HG02571 (cell line): ENCODE results near the gene GATA2.

ENCODE experiments used
- ATAC-seq: cut with Tn5 transposase; IDR thresholded peaks from one replicate; pipeline ENCODE4 v1.9.1; 2021; ENCODE audit warnings: mild to moderate bottlenecking, moderate library complexity; ENCODE audit not compliant: unreplicated experiment

Gene GATA2

DNA sequence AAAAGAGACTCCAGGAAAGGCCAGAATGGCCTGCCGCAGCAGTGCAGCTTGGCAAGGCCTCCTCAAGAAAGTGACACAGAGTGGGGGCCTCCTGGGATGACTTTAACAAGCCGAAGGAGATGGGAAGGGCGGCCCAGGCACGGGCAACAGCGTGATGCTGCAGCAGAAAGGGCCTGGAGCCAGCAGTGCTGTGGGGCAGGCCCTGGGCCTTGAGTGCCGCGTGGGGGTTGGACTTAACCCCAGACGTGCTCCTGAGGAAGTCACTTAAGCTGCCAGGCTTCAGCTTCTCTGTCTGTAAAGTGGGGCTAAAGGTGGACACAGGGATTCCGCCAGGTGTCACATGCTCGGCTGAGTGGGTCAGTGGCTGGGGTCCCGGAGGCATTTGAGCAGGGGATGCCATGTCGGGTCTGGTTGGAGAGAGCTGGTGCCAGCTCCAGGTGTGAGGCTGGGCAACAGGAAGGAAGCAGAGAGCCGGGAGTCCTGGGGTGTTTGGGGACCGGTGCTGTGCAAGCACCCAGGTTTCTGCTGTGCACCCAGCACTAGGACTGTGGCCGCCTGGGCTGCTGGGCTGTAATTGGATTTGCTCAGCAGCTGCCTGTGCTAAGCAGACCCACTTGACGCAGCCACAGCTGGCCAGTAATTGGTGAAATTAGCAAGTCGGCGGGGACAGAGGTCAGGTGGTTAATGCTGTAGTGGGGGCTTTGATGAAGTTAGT, 34.1 kb downstream of the GATA2 start:
- no peak for ATAC-seq

- ATAC-seq: no peak
Measured at GRCh38 chr3:128457937-128458336, 35.1 kb downstream of the GATA2 start.

DNA sequence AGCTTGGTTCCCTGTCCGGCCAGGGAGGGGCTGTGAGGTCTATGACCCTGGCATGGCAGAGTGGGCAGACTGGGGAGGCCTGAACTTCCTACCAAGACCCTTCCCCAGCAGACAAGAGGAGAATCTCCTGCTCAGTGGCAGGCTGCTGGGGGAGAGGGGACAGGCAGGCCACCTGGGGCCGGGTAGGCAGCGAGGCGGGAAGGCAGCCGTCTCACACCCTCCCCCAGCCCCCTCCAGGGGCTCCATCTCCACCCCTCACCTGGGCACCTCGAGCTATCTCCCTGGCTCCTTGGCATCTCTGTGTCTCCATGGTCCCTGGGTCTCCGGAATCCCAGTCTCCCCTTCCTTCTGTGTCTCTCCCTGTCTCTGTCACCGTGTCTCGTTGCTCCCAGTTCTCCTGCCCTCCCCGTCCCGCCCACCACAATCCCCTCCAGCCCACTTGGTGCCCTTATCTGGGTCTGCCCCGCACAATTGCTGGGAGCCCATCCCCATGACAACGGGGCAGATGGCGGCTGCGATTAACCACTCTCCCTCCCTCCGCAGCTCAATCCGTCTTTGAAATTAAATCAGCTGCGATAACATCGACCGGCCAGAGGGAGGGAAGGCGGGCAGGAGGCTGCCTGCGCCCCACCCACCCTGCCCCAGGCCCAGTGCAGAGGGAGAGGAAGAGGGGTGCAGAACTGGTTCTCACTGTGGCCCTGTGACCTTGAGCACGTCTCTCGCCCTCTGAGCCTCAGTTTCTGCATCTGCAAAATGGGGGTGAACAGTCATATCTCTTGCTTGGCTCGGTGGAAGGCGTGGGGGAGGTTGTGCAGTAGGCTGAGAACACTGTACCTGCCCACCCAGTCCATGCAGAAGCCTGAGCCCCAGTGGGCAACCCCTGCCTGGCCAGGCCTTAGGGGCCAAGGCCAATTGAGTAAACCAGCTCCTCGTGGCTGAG, 36.0 kb downstream of the GATA2 start:
- no peak for ATAC-seq

GRCh38 chr3:128455786-128456748, 36.9 kb downstream of the GATA2 start:
- no peak for ATAC-seq

DNA sequence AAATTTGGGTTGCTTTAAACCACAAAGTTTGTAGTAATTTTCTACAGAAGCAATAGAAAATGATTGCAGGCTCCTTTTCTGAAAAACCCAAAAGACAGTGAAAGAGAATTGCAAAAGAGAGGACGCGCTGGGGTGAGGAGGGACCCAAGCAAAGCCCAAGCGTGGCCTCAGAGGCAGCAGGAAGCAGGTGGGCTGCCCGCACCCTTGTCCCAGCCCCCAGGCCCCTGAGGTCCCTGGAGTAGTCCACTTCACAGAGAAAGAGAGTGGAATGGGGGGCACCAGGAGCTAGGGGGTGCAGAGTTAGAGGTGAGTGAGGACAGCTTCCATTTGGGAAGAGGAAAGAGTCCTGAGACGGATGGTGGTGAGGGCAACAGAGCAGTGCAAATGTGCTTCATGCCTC, 37.9 kb downstream of the GATA2 start:
- no peak for ATAC-seq

DNA sequence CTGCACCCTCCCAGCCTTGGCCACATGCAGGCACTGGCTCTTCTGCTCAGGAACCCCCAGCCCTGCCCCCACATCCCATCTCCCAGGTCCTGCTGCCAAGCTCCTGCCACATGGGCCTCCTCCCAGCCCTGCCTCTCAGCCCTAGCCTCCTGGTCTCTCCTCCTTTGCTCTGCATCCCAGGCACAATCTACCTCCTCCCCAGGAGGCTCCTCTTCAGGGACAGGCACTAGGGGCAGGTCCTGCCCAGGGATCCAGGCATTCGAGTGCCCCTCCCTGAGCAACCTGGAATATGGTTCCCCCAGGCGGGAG, 38.7 kb downstream of the GATA2 start:
- ATAC-seq: no peak

DNA sequence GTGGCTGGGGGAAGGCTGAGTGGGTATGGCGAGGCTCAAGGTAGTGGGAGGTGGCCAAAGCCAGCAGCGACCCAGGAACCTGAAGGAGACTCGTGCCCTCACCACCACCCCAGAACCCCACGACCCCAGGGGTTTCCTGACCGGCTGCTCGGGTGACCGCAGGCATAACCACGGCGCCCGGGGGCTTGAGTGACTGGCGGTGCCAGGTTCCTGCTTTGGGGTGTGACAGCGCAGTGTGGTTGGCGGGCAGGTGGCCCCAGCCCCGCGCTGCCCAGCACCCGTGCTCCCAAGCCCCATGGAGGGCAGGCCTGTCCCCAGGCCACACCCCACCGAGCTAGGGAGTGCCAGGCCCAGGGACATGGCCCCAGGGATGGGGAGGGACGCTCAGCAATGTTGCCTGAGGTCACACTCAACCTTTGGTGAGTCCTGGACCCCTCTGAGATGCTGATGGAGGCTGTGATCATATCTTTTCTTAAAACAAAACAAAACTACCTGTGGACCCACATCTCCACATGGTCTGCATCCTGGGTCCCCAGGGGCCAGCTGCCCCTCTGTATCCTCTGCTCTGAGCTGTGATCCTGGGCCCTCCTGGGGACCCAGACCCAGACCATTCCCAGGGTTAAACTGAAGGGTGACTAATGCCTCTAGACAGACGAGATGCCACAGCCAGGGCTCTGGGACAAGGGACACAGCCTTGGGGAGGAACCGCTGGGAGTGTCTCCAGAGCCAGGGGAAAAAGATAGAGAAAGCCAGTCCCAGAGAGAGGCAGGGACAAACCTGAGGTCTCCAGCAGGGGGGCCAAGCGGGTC, 39.3 kb downstream of the GATA2 start:
- no peak for ATAC-seq

DNA sequence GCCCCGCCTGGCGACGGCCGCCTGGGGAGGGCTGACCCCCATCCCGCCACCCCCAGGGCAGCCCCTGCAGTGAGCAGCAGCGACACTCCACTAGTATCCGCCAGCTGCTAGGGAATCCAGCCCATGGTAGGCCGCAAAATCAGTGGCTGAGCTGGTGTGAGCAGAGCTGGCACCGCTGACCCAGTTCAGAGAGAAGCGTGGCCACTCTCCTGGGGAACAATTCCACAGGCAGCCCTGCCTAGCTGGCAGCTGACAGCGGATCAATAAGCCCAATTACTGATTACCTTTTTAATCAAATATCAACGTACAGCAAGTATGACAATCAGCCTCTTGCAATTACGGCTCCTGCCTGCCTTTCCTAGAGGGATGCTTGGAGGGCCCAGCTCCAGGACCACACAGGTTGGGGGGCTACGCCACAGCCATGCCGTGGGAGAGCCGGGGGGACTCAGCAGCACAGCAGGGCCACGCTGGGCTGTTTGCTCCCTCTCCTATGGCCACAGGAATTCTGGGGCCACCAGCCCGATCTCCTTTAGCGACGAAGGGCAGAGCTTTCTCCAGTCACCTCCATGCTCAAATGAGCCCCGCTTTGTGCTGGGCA, 40.2 kb downstream of the GATA2 start:
- ATAC-seq: no peak

DNA sequence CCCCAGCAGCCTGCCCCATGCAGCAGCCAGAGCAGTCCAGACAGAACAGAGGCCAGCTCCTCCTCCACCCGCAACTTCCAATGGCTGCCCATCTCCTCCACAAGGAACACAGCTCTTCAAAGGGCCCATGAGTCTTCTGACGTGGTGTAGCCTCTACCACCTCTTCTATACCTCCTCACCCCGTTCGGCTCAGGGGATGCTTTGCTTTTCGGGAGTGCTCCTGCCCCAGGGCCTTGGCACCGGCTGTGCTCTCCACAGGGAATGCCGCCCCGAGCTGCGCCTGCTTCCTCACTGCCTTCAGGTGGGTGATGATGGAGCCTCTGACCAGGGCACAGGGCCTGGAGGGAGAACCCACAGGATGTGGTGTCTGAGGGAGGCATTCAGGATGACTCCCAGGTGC, 40.9 kb downstream of the GATA2 start:
- no peak for ATAC-seq

GRCh38 chr3:128449111-128449638, 43.8 kb downstream of the GATA2 start:
- no peak for ATAC-seq

GRCh38 chr3:128448491-128448890, 44.5 kb downstream of the GATA2 start:
- ATAC-seq: no peak

DNA sequence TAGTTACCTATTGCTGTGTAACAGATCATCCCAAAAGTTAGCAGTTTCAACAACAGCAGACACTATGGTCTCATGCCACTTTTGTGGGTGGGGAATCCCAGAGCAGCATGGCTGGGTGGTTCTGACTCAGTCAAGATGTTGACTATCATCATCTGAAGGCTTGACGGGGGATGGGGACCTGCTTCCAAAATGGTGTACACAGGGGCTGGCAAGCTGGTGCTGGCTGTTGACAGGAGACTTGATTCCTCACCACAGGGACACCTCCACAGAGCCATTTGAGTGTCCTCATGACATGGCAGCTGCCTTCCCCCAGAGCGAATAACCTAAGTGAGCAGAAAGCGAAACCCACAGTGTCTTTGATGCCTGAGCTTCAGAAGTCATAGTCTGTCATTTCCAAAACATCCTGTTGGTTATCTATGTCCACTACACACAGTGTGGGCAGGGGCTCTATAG, 45.4 kb downstream of the GATA2 start:
- no peak for ATAC-seq

- no peak for ATAC-seq
Measured at GRCh38 chr3:128446821-128447220, 46.2 kb downstream of the GATA2 start.

DNA sequence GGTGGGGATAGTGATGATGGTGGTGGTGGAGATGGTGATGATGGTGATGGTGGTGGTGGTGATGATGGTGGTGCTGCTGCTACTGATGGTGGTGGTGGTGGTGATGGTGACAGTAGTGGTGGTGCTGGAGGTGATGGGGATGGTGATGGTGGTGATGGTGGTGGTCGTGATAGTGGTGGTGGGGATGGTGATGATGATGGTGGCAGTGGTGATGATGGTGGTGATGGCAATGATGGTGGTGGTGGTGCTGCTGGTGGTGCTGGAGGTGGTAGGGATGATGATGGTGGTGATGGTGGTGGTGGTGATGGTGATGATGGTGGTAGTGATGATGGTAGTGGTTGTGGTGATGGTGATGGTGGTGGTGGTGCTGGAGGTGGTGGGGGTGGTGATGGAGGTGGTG, 47.6 kb downstream of the GATA2 start:
- ATAC-seq: no peak

GRCh38 chr3:128443771-128444170, 49.2 kb downstream of the GATA2 start:
- no peak for ATAC-seq

DNA sequence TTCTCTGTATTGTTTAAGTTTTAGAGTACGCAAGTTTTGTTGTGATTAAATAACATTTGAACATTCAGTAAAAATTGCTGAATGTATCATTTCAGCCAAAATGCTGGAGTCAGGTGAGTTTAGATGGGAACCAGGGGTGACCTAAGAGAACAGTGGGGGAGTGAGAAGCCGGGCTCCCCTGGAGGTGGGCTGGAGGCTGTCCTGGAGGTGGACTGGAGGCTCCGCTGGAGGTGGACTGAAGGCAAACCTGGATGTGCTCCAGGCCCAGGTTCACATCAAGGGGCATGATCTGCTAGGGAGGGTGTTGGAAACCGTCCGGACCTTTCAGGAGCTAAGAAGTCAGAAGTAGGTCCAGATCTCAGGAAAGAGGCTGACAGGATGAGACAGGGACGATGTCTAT, 50.1 kb downstream of the GATA2 start:
- ATAC-seq: no peak

GRCh38 chr3:128442070-128442469, 50.9 kb downstream of the GATA2 start:
- no peak for ATAC-seq

DNA sequence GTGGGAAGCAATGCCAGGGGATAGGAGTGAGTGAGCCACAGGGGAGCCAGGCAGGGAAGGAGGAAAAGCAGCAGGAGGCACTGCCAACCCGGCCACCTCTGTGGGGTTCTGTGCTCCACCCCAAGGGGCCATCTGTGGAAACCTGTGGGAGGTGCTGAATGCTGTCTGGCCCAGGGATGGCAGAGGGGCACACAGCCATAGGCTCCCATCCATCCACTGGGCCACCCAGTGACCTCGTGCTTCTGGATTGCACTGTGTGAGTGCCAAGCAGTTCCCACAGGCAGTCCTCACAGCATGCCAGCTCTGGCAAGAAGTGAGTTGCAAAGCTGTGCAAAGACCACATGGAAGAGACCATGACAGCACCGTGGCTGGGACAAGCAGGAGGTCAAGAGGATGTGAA, 53.8 kb downstream of the GATA2 start:
- no peak for ATAC-seq

DNA sequence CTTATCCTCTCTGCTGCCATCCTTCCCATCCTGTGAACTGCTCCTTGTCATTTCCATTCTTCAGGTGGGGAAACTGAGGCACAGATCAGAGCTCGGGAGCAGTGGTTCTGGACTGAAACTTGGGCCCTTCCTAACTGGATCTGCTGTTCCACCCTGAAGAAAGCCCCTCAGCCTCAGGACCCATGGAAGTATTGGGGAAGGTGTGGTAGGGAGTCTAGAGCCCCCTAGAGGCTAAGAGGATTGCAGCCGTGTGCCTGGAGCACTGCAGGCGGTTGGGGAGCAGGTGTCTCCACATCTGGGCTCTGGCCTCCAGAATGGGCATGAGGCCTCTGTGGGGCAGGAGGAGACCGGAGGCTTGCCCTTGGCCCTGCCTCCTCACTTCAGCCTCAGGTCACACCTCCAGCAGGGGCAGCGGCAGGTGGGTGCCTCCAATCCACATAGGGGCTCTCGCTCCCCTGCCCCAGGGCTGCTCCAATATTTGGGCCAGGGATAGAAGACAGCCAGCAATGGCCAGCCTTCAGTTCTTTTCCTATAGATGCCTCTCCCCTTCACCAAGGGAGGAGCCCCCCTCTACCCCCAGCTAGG, 54.4 kb downstream of the GATA2 start:
- ATAC-seq: no peak
